H7 (cell line): ENCODE measurements around the gene TBC1D24. TPM values are rescaled to one million over a fixed set of nuclear protein-coding genes. Genes with fewer than 3 reads are reported as not detected.
"Not testable (repeated sequence)": the region's sequence is repeated elsewhere in the genome, so short reads cannot be mapped to it uniquely, and the experiment has no call there.

Source experiments
- DNase-seq: peaks from one replicate; pipeline ENCODE4 v3.0.0; 2012
- H3K27me3 ChIP-seq: 2 replicates; pipeline ENCODE4 v1.6.0; 2011; ENCODE audit warnings: mild to moderate bottlenecking, low read length; ENCODE audit not compliant: control insufficient read depth, insufficient read depth
- H3K36me3 ChIP-seq: replicated peaks from 2 replicates; pipeline ENCODE4 v1.5.1; 2011; ENCODE audit warnings: low read length; ENCODE audit not compliant: control insufficient read depth, insufficient read depth
- H3K4me3 ChIP-seq: 2 replicates; pipeline ENCODE4 v1.5.1; 2011; ENCODE audit warnings: low read depth, mild to moderate bottlenecking, control low read depth, low read length, moderate library complexity; ENCODE audit not compliant: insufficient read depth
- total RNA-seq: library from RNA; depleted of rRNA; stranded (reverse); fragments of >200 nt; shearing (Covaris generic); gene quantifications from 2 replicates; pipeline ENCODE4 v1.2.3, GENCODE V29; 2014; rRNA removed

Gene TBC1D24
- 12.3 and 13.5 TPM in 2 replicates for total RNA-seq

DNA sequence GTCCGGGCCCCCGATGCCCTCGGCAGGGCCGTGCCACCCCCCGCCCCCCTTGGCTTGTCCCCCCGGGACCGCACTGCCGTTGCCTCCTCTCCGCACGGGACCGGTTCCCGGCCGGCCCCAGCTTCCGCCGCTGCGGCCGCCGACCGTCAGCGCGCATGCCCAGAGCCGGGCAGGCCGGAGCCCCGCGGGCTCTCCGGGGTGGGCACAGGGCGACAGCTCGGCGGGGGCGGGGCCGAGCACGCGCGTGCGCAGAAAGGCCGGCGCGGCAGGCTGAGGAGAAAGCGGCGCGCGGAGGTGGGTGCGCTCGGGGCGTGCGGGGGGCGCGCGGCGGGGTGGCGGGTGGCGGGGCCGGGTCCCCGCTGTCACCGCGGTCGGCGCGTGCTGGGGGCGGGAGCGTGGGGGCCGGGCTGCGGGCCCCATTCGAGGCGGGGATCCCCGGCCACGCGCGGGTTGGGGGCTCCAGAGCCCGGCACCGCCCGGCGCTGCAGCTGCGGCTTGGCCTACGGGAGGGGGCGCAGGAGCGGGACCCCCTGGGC is at the start of gene TBC1D24:
TBC1D24 (plus strand) TSS at position 251 of the 536 bp plus-strand sequence. CDS start 21,022 bp downstream, outside the sequence.
- peak; percentile 100 for DNase-seq
- peak within 1 kb of the TSS; percentile 73 for H3K4me3 ChIP-seq
- no peaks in the 10 kb centered on the region for H3K36me3 ChIP-seq
- H3K27me3 ChIP-seq, result peaks cover 41% of the 10 kb centered on the region

DNA sequence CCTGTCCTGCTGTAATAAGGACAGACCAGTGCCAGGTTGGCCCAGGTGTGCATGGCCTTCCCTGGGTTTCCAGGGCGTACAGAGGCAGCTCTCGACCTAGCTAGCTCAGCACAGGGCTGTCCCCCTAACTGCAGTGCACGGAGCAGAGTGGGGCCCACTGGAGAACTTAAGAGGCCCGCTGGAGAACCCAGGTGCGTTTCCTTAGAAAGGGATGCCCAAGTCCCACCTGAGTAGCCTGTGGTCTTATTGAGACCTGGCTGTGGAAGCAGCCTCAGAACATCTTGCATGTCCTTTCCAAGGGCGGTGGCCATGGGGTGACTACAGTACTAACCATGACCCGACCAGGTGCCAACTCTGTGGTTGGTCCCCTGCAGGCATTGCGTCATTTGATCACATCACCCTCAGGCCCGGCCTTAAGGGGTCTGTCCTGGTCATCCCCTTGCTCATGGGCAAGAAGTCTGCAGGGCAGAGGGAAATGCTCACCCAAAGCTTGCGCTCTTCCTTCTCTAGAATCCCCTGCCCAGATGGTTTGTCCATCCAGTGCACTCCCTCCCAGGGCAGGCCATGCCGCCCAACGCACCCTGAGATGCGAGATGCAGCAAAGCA is 49.0 kb upstream of the TBC1D24 start:
- H3K4me3 ChIP-seq, result no peak overlapping the region
- peaks cover 1% of the 10 kb centered on the region; the same call in 1 of the 2 replicates for H3K27me3 ChIP-seq
- peaks cover 2% of the 10 kb centered on the region; the same call in 1 of the 2 replicates for H3K36me3 ChIP-seq
- DNase-seq, result no peak

DNA sequence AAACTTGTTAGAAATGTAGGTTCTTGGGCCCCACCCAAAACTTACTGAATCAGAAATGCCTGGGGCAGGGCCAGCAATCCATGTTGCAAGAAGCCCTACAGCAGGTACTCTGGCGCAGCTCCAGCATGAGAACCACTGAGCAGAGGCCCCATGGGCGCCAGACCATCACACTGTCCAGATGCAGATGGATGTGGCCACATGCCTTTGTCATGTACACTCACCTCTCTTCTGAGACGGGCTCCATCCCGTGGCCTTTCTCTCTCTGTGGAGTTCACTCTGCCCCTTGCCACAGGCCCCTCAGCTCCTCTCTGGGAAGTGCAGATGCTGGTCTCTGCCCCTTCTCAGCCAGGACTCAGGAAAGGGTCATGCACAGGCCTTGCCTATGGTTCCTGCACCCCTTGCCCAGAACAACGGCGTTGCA is 48.0 kb upstream of the TBC1D24 start:
- no peak for DNase-seq

DNA sequence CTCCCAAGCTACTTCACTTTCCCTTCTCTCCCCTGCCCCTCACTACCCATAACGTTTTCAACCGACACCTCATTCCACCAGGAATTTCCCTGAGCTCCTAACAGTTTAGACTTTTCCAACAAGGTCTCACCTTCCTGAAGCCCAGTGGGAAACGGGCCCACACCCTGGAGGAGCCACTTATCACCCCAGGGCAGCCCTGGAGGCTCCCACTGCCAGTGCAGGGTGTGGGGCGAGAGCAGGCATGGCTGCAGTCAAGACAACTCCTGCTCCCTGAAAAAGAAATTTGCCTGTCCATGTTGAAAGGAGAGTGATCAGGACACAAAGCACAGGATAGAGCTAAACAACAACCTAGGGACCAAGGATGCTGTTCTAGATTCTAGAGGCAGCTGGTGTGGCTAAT is 47.4 kb upstream of the TBC1D24 start:
- Histone ChIP-seq H3K4me3 (no peak overlapping the region), H3K36me3 (peaks cover 11% of the 10 kb centered on the region), H3K27me3 (peaks cover 1% of the 10 kb centered on the region; the same call in 1 of the 2 replicates)
- peak; percentile 14 for DNase-seq

More for the DNA sequence above, 48.0 kb upstream of the TBC1D24 start:
- Histone ChIP-seq H3K4me3 (no peak overlapping the region), H3K36me3 (peaks cover 6% of the 10 kb centered on the region; the same call in 1 of the 2 replicates), H3K27me3 (peaks cover 1% of the 10 kb centered on the region; the same call in 1 of the 2 replicates)

DNA sequence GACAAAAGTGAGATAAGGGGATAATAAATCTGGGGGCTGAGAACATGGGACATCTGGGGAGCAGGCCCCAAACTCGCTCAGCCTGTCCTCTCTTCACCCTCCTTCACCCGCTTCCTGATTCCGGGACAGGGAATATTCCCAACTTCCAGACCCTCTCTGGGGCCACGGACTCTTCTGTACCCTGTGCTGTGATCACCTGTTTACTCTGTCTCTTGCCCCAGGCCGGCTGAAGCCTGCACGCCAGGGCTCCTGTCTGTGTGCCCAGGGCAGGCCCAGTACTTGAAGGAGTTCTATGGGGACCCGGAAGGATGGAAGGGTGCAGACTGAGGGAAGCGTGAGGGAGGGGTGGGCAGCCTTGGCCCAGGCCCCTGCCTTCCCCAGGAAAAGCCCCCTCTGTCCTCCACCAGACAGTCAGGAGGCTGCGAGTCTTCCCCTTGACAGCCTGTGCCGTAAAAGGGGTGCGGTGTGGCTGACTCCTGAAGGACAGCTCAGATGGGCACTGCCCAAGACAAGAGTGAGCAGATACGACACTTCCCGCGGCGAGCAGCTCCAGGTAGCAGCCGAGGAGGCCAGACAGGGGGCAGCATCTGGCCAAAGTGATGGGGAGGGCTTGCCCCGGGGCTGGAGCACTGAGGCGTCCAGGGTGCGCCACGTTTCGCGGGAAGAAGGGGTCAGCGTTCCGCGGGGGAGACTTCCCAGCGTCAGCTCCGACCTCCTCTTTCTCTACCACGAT is 46.7 kb upstream of the TBC1D24 start:
- peak; percentile 71 for DNase-seq
- Histone ChIP-seq H3K27me3 (peaks cover 1% of the 10 kb centered on the region; the same call in 1 of the 2 replicates), H3K36me3 (peaks cover 18% of the 10 kb centered on the region), H3K4me3 (peak overlapping the region; percentile 75)

GRCh38 chr16:2428784-2429033 is 46.2 kb upstream of the TBC1D24 start:
- Histone ChIP-seq H3K27me3 (peaks cover 1% of the 10 kb centered on the region; the same call in 1 of the 2 replicates), H3K4me3 (peak overlapping the region; percentile 75), H3K36me3 (peaks cover 21% of the 10 kb centered on the region)
- DNase-seq, result no peak

DNA sequence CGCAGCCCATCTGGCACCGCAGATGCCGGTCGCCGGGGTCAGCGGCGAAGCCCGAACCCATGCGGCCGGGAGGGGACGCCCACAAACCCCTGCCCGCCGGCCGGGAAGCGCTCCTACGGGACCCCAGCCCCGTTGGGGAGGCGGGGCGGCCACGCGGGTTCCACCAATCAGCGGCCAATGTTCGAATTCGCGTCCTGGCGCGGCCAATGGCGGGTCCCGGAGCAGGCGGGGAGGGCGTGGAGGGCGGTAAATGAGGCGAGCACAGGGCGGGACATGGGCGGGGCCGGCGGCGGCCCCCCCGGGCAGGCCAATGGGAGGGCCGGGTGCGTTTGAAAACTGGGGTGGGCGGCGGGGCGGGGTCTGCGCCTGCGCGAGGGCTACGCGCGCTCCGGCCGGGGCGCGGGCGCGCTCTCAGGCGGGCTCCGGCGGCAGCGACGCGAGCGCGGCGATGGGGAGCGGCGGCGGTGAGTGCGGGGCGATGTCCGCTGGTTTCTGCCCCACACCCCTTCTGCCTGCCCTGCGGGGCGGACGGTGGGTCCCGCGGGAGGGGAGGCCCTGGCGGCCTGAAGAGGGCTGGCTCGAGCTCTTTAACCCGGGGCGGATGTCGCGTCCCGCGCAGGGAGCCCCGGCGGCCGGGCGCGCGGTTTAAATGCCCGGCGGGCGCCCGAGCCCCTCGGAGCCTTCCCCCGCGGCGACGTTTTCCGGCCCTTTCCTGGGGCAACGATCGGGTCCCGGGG is 45.7 kb upstream of the TBC1D24 start, which contains the start of gene CCNF:
CCNF (plus strand) TSS at position 414 of the 737 bp plus-strand sequence; CDS start at position 449, 35 bp downstream.
- peaks cover 21% of the 10 kb centered on the region for H3K36me3 ChIP-seq
- peaks cover 1% of the 10 kb centered on the region; the same call in 1 of the 2 replicates for H3K27me3 ChIP-seq
- peak within 1 kb of the TSS; percentile 92 for H3K4me3 ChIP-seq
- peak; percentile 100 for DNase-seq

GRCh38 chr16:2429771-2430663 is 44.9 kb upstream of the TBC1D24 start:
- Histone ChIP-seq H3K36me3 (peaks cover 23% of the 10 kb centered on the region), H3K27me3 (peaks cover 1% of the 10 kb centered on the region; the same call in 1 of the 2 replicates), H3K4me3 (peak overlapping the region; percentile 92)
- DNase-seq, result no peak

- H3K27me3 ChIP-seq, result peaks cover 1% of the 10 kb centered on the region; the same call in 1 of the 2 replicates
- DNase-seq, result no peak
- peaks cover 41% of the 10 kb centered on the region for H3K36me3 ChIP-seq
- H3K4me3 ChIP-seq, result no peak overlapping the region
Measured at GRCh38 chr16:2432286-2432685, 42.6 kb upstream of the TBC1D24 start.

- DNase-seq, result no peak
- Histone ChIP-seq H3K4me3 (no peak overlapping the region), H3K27me3 (peaks cover under 1% of the 10 kb centered on the region; the same call in 1 of the 2 replicates), H3K36me3 (peaks cover 45% of the 10 kb centered on the region)
Measured at GRCh38 chr16:2432801-2433505, 42.0 kb upstream of the TBC1D24 start.

GRCh38 chr16:2435236-2435635 is 39.7 kb upstream of the TBC1D24 start:
- not testable (repeated sequence) for H3K27me3 ChIP-seq, DNase-seq, H3K4me3 ChIP-seq
- H3K36me3 ChIP-seq, result peaks cover 59% of the 10 kb centered on the region

DNA sequence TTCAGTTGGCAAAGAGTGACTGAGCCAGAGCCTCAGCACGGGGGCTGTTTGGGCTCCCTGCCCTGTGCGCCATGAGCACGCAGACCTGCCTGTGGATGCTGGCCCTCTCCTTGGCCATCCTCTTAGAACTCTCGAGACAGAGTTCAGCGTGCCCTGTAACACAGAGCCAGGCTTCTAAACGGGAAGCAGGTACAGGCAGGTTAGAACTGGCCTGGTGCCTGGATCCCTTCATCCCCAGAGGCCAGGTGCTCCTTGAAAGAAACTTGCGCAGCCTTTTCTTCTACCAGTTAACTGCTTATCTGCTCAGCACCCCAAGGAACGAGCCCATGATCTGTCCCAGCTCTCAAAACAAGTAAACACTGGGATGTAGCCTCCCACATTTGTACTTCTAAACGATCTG is 38.8 kb upstream of the TBC1D24 start:
- H3K36me3 ChIP-seq, result peaks cover 59% of the 10 kb centered on the region
- no peak overlapping the region for H3K4me3 ChIP-seq
- DNase-seq, result no peak
- no peaks in the 10 kb centered on the region for H3K27me3 ChIP-seq
